ENCODE measurements around the gene RAB40B. TPM values are rescaled to one million over a fixed set of nuclear protein-coding genes. Genes with fewer than 3 reads are reported as not detected.

RAB40B gene
- total RNA-seq, 4 donors from 2014 or later, result 10.4 to 25.5 (median 19.2) TPM

GRCh38 chr17:82679586-82680465 lies 18.7 kb downstream of the RAB40B start:
- peaks cover 0 to 10% (median 1%) of the 10 kb centered on the region in 3 donors for H3K9me3 ChIP-seq
- H3K4me3 ChIP-seq, result no peak overlapping the region
- H3K36me3 ChIP-seq, result peaks cover 0 to 5% of the 10 kb centered on the region in 2 donors
- H3K27me3 ChIP-seq, result no peaks in the 10 kb centered on the region
- no peak overlapping the region for H3K27ac ChIP-seq
- no peak for ATAC-seq
- H3K4me1 ChIP-seq, result no peaks in the 10 kb centered on the region
- WGBS, 2 donors (ENCODE audit: low coverage in 1 of 2), result 40% methylated on average over 1 of the region's 28 CpGs; no CpG with 5 or more reads in 1 of the 2 donors
- no peak for TF ChIP-seq CTCF (IDR thresholded peaks at IDR 0.05)
- no peak for TF ChIP-seq POLR2A (IDR thresholded peaks at IDR 0.05)
- TF ChIP-seq POLR2AphosphoS5 (IDR thresholded peaks at IDR 0.05), result no peak
- TF ChIP-seq EP300 (IDR thresholded peaks at IDR 0.05), result no peak

DNA sequence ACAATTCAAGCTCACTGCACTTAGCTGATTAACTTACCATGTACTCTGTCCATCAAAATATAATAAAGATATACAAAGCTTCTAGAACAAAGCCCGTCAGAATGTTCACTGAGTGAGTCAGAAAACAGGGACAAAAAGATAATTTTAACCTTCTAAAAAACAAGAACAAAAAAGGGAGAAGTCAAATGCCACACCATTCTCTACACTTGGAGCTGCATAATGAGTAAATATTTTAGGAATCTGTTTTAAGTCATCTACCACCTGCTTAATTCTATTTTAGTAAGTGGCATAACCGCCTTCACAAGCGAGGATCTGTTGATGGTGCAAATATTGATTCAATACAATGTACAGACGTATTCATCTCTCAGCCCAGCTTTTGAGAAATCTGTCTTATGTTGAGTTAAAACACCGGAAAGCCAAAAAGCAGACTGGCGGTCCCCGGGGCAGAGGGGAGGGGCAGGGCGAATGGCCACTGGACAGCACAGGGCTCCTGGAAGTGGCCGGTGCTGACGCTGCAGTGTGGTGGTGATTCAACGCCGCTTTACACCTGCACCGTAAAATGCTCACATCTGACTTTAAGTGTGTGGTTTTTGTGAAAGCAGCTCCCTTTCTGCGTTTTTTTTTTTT lies 20.1 kb downstream of the RAB40B start:
- no peak overlapping the region for H3K4me3 ChIP-seq
- no peak overlapping the region for H3K27ac ChIP-seq
- no peak for ATAC-seq
- 76 to 86% methylated on average over 6 to 12 of the region's 14 CpGs for WGBS, 2 donors (ENCODE audit: low coverage in 1 of 2)
- no peaks in the 10 kb centered on the region for H3K4me1 ChIP-seq
- peaks cover 0 to 10% (median 1%) of the 10 kb centered on the region in 3 donors for H3K9me3 ChIP-seq
- TF ChIP-seq POLR2AphosphoS5 (IDR thresholded peaks at IDR 0.05) (no peak), CTCF (IDR thresholded peaks at IDR 0.05) (no peak), POLR2A (IDR thresholded peaks at IDR 0.05) (no peak), EP300 (IDR thresholded peaks at IDR 0.05) (no peak)
- no peaks in the 10 kb centered on the region for H3K36me3 ChIP-seq
- no peaks in the 10 kb centered on the region for H3K27me3 ChIP-seq

GRCh38 chr17:82677353-82677925 lies 21.1 kb downstream of the RAB40B start:
- no peaks in the 10 kb centered on the region for H3K36me3 ChIP-seq
- ATAC-seq, result no peak
- no peak overlapping the region for H3K4me3 ChIP-seq
- H3K9me3 ChIP-seq, result peaks cover 0 to 10% (median 1%) of the 10 kb centered on the region in 3 donors
- no peak overlapping the region for H3K27ac ChIP-seq
- WGBS, 2 donors (ENCODE audit: low coverage in 1 of 2), result 87% methylated on average over 20 of the region's 23 CpGs; no CpG with 5 or more reads in 1 of the 2 donors
- no peaks in the 10 kb centered on the region for H3K27me3 ChIP-seq
- TF ChIP-seq POLR2A (IDR thresholded peaks at IDR 0.05) (no peak), EP300 (IDR thresholded peaks at IDR 0.05) (no peak), CTCF (IDR thresholded peaks at IDR 0.05) (no peak), POLR2AphosphoS5 (IDR thresholded peaks at IDR 0.05) (no peak)
- H3K4me1 ChIP-seq, result no peaks in the 10 kb centered on the region

DNA sequence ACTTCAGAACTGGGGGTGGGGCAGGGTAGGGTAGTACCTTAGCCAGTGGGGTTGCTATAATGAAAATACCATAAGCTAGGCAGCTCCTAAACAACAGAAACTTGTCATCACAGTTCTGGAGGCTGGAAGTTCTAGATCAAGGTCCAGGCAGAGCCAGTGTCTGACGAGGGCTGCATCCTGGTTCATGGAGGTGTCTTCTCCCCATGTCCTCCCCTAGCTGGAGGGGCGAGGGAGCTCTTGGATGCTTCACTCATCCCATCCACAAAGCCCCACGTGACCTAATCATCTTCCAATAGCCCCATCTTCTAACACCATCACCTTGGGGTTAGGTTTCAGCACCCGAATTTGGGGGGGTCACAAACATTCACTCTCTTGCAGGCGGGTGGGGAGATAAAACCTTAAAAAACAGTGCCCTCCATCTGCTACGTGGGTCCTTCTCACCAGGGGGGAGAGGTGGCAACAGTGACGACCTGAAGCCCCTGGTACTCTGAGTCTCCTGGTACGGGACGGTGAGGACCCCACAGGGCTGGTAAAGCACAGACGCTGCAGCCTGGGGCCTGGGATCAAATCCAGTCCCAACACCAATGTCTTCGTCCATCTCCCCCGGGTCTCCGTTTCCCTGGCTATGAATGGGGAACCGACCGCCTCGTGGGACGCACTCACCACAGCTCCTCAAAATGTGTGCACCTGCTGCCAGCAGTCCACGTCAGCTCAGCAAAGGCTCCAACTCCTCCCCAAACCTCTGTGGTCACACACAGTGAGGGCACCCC lies 22.8 kb downstream of the RAB40B start:
- H3K4me1 ChIP-seq, result peaks cover 0 to 2% (median 0%) of the 10 kb centered on the region in 3 donors
- no peak overlapping the region for H3K27ac ChIP-seq
- H3K4me3 ChIP-seq, result no peak overlapping the region
- 80 to 85% methylated on average over 9 to 11 of the region's 18 CpGs for WGBS, 2 donors (ENCODE audit: low coverage in 1 of 2)
- no peaks in the 10 kb centered on the region for H3K27me3 ChIP-seq
- no peaks in the 10 kb centered on the region for H3K36me3 ChIP-seq
- ATAC-seq, result no peak
- H3K9me3 ChIP-seq, result no peaks in the 10 kb centered on the region
- TF ChIP-seq POLR2AphosphoS5 (IDR thresholded peaks at IDR 0.05) (no peak), CTCF (IDR thresholded peaks at IDR 0.05) (no peak), POLR2A (IDR thresholded peaks at IDR 0.05) (no peak), EP300 (IDR thresholded peaks at IDR 0.05) (no peak)
